ENCODE measurements around the gene PSMG4.
A peak's percentile ranks its signal among the peaks of the same experiment; 100 is the strongest.

Gene PSMG4

GRCh38 chr6:3285732-3286131, 27.0 kb downstream of the PSMG4 start:
- H3K27me3 Mint-ChIP-seq: no peaks in the 10 kb centered on the region
- H3K4me3 Mint-ChIP-seq: no peak overlapping the region
- H3K36me3 Mint-ChIP-seq: peaks cover 2% of the 10 kb centered on the region
- no peak overlapping the region for H3K27ac Mint-ChIP-seq
- H3K4me1 Mint-ChIP-seq: no peaks in the 10 kb centered on the region
- H3K9me3 Mint-ChIP-seq: no peaks in the 10 kb centered on the region

- H3K27ac Mint-ChIP-seq: no peak overlapping the region
- H3K4me1 Mint-ChIP-seq: no peaks in the 10 kb centered on the region
- H3K9me3 Mint-ChIP-seq: no peaks in the 10 kb centered on the region
- peaks cover 2% of the 10 kb centered on the region for H3K36me3 Mint-ChIP-seq
- H3K4me3 Mint-ChIP-seq: no peak overlapping the region
- H3K27me3 Mint-ChIP-seq: no peaks in the 10 kb centered on the region
Observed at GRCh38 chr6:3286641-3287171, 28.0 kb downstream of the PSMG4 start.

GRCh38 chr6:3287308-3287707, 28.6 kb downstream of the PSMG4 start:
- no peak overlapping the region for H3K4me3 Mint-ChIP-seq
- H3K36me3 Mint-ChIP-seq: peaks cover 2% of the 10 kb centered on the region
- no peak overlapping the region for H3K27ac Mint-ChIP-seq
- H3K27me3 Mint-ChIP-seq: no peaks in the 10 kb centered on the region
- H3K9me3 Mint-ChIP-seq: no peaks in the 10 kb centered on the region
- no peaks in the 10 kb centered on the region for H3K4me1 Mint-ChIP-seq

- H3K4me1 Mint-ChIP-seq: no peaks in the 10 kb centered on the region
- H3K36me3 Mint-ChIP-seq: peaks cover 2% of the 10 kb centered on the region
- H3K9me3 Mint-ChIP-seq: no peaks in the 10 kb centered on the region
- no peak overlapping the region for H3K4me3 Mint-ChIP-seq
- H3K27ac Mint-ChIP-seq: peak overlapping the region; percentile 35
- no peaks in the 10 kb centered on the region for H3K27me3 Mint-ChIP-seq
Observed at GRCh38 chr6:3287976-3288707, 29.4 kb downstream of the PSMG4 start.

GRCh38 chr6:3288711-3289663, 30.2 kb downstream of the PSMG4 start:
- Mint-ChIP-seq H3K27ac (no peak overlapping the region), H3K9me3 (no peaks in the 10 kb centered on the region), H3K36me3 (peaks cover 2% of the 10 kb centered on the region), H3K4me1 (no peaks in the 10 kb centered on the region), H3K27me3 (no peaks in the 10 kb centered on the region), H3K4me3 (no peak overlapping the region)

- Mint-ChIP-seq H3K4me3 (no peak overlapping the region), H3K9me3 (no peaks in the 10 kb centered on the region), H3K36me3 (peaks cover 2% of the 10 kb centered on the region), H3K4me1 (no peaks in the 10 kb centered on the region), H3K27me3 (no peaks in the 10 kb centered on the region), H3K27ac (no peak overlapping the region)
Observed at GRCh38 chr6:3289664-3290055, 30.9 kb downstream of the PSMG4 start.

GRCh38 chr6:3290149-3290930, 31.6 kb downstream of the PSMG4 start:
- Mint-ChIP-seq H3K27me3 (no peaks in the 10 kb centered on the region), H3K27ac (no peak overlapping the region), H3K36me3 (peaks cover 2% of the 10 kb centered on the region), H3K4me1 (no peaks in the 10 kb centered on the region), H3K9me3 (no peaks in the 10 kb centered on the region), H3K4me3 (no peak overlapping the region)

GRCh38 chr6:3290931-3291211, 32.1 kb downstream of the PSMG4 start:
- no peak overlapping the region for H3K4me3 Mint-ChIP-seq
- H3K9me3 Mint-ChIP-seq: no peaks in the 10 kb centered on the region
- H3K27me3 Mint-ChIP-seq: no peaks in the 10 kb centered on the region
- H3K27ac Mint-ChIP-seq: no peak overlapping the region
- no peaks in the 10 kb centered on the region for H3K4me1 Mint-ChIP-seq
- peaks cover 2% of the 10 kb centered on the region for H3K36me3 Mint-ChIP-seq

- Mint-ChIP-seq H3K4me1 (no peaks in the 10 kb centered on the region), H3K9me3 (no peaks in the 10 kb centered on the region), H3K4me3 (no peak overlapping the region), H3K27ac (no peak overlapping the region), H3K36me3 (peaks cover 2% of the 10 kb centered on the region), H3K27me3 (no peaks in the 10 kb centered on the region)
Observed at GRCh38 chr6:3291346-3291745, 32.6 kb downstream of the PSMG4 start.

GRCh38 chr6:3291987-3292386, 33.2 kb downstream of the PSMG4 start:
- no peaks in the 10 kb centered on the region for H3K27me3 Mint-ChIP-seq
- H3K4me3 Mint-ChIP-seq: no peak overlapping the region
- H3K27ac Mint-ChIP-seq: no peak overlapping the region
- no peaks in the 10 kb centered on the region for H3K9me3 Mint-ChIP-seq
- H3K36me3 Mint-ChIP-seq: peaks cover under 1% of the 10 kb centered on the region
- H3K4me1 Mint-ChIP-seq: no peaks in the 10 kb centered on the region

- no peaks in the 10 kb centered on the region for H3K27me3 Mint-ChIP-seq
- H3K36me3 Mint-ChIP-seq: no peaks in the 10 kb centered on the region
- H3K4me3 Mint-ChIP-seq: no peak overlapping the region
- H3K9me3 Mint-ChIP-seq: no peaks in the 10 kb centered on the region
- H3K4me1 Mint-ChIP-seq: no peaks in the 10 kb centered on the region
- H3K27ac Mint-ChIP-seq: no peak overlapping the region
Observed at GRCh38 chr6:3292431-3293197, 33.9 kb downstream of the PSMG4 start.

- Mint-ChIP-seq H3K4me3 (no peak overlapping the region), H3K4me1 (no peaks in the 10 kb centered on the region), H3K9me3 (no peaks in the 10 kb centered on the region), H3K27me3 (no peaks in the 10 kb centered on the region), H3K27ac (no peak overlapping the region), H3K36me3 (no peaks in the 10 kb centered on the region)
Observed at GRCh38 chr6:3293271-3294155, 34.8 kb downstream of the PSMG4 start.

GRCh38 chr6:3294396-3294795, 35.6 kb downstream of the PSMG4 start:
- Mint-ChIP-seq H3K4me3 (no peak overlapping the region), H3K27me3 (no peaks in the 10 kb centered on the region), H3K36me3 (no peaks in the 10 kb centered on the region), H3K4me1 (no peaks in the 10 kb centered on the region), H3K9me3 (no peaks in the 10 kb centered on the region), H3K27ac (no peak overlapping the region)

All from activated naive CD4-positive, alpha-beta T cell treated with anti-CD3 and anti-CD28 coated beads, Interleukin-2, amount 50 U/mL, for 24 hours (primary cell).